A549 (cell line): ENCODE results near the gene EXT2. TPM values are rescaled to one million over a fixed set of nuclear protein-coding genes. Genes with fewer than 3 reads are reported as not detected.

Experiments
- ATAC-seq, 2 experiments: fragments of 200-7000 bp in 1 of 2; fragments of >200 bp in 1 of 2; cut with Nextera tagmentation in 1 of 2; cut with Tn5 transposase in 1 of 2; 3 replicates each; pipeline versions ENCODE4 v1.8.0 to v1.9.1; 2018 to 2020; ENCODE audit warnings: mild to moderate bottlenecking in 1 of 2, moderate library complexity in 1 of 2
- CTCF ChIA-PET: fragments of 300-600 bp; sonication (Branson Sonifier 250); formaldehyde crosslinking; extraction: SDS; loops from one replicate; lab custom pipeline; 2021; ENCODE audit warnings: antibody characterized with exemption, inconsistent platforms; lab: Yijun Ruan, JAX
- POLR2A ChIA-PET: fragments of 350-600 bp; formaldehyde crosslinking; extraction: SDS; loops from one replicate; lab custom pipeline; 2021; ENCODE audit warnings: antibody characterized with exemption, inconsistent platforms; lab: Yijun Ruan, JAX
- DNase-seq, 2 experiments: peaks; one replicate each; pipeline versions ENCODE4 v3.0.0 to v3.0.0-alpha.2; 2011 to 2016; ENCODE audit warnings: low read depth in 1 of 2, low spot score in 1 of 2
- FAIRE-seq: peaks from 2 replicates; lab custom pipeline; 2011; peaks lifted over from hg19 to GRCh38; lab: Jason Lieb, UNC
- H3K27ac ChIP-seq, 2 experiments: fragments of >200 bp; sonication (Bioruptor Twin); formaldehyde crosslinking; 3 replicates each; pipeline ENCODE4 v1.5.1; 2016 to 2017
- H3K4me1 ChIP-seq: fragments of >200 bp; sonication (Bioruptor Twin); formaldehyde crosslinking; 3 replicates; pipeline ENCODE4 v1.6.1; 2016
- H3K4me2 ChIP-seq: fragments of >200 bp; sonication (Bioruptor Twin); formaldehyde crosslinking; 3 replicates; pipeline ENCODE4 v1.6.1; 2016
- H3K4me3 ChIP-seq: fragments of >200 bp; sonication (Bioruptor Twin); formaldehyde crosslinking; 3 replicates; pipeline ENCODE4 v1.5.1; 2016
- H3K9me3 ChIP-seq: fragments of >200 bp; sonication (Bioruptor Twin); formaldehyde crosslinking; 3 replicates; pipeline ENCODE4 v1.6.1; 2016
- BHLHE40 ChIP-seq: IDR thresholded peaks from 2 replicates; pipeline ENCODE4 v1.6.1; 2012; ENCODE audit warnings: low read depth, low read length, inconsistent platforms
- E2F6 ChIP-seq: IDR thresholded peaks from 2 replicates; pipeline ENCODE4 v1.6.1; 2012; ENCODE audit warnings: low read depth, borderline replicate concordance
- FOSB ChIP-seq: fragments of 250-450 bp; sonication (Bioruptor Pico); IDR thresholded peaks from 2 replicates; pipeline ENCODE4 v1.5.0; 2020; ENCODE audit warnings: mild to moderate bottlenecking, moderate library complexity
- FOSL2 ChIP-seq, 2 experiments: fragments of 450-650 bp in 1 of 2; fragments of >200 bp in 1 of 2; sonication (Bioruptor Twin) in 1 of 2; formaldehyde crosslinking; IDR thresholded peaks; 2 replicates each; pipeline versions ENCODE4 v1.5.0 to v1.6.1; 2016 to 2020; ENCODE audit warnings: mild to moderate bottlenecking in 1 of 2, moderate library complexity in 1 of 2
- GATA3 ChIP-seq: IDR thresholded peaks from 2 replicates; pipeline ENCODE4 v1.6.1; 2012; ENCODE audit warnings: borderline replicate concordance
- HDAC2 ChIP-seq: fragments of 200-600 bp; sonication (generic); IDR thresholded peaks from 2 replicates; pipeline ENCODE4 v1.6.1; 2016
- HES2 ChIP-seq: fragments of >200 bp; sonication (Bioruptor Twin); formaldehyde crosslinking; IDR thresholded peaks from 2 replicates; pipeline ENCODE4 v1.6.1; 2016
- HMGXB4 ChIP-seq: fragments of 250-450 bp; sonication (Bioruptor Pico); IDR thresholded peaks from 2 replicates; pipeline ENCODE4 v1.5.0; 2021; ENCODE audit warnings: mild to moderate bottlenecking, moderate library complexity, borderline replicate concordance
- HOXB13 ChIP-seq: fragments of 250-450 bp; sonication (Bioruptor Pico); IDR thresholded peaks from 2 replicates; pipeline ENCODE4 v1.5.0; 2020; ENCODE audit warnings: low read depth, mild to moderate bottlenecking, moderate library complexity
- HOXB5 ChIP-seq: fragments of 250-450 bp; sonication (Bioruptor Pico); IDR thresholded peaks from 2 replicates; pipeline ENCODE4 v1.5.0; 2020; ENCODE audit warnings: mild to moderate bottlenecking, moderate library complexity
- JUNB ChIP-seq: fragments of >200 bp; sonication (Bioruptor Twin); formaldehyde crosslinking; IDR thresholded peaks from 2 replicates; pipeline ENCODE4 v1.6.1; 2016
- KDM1A ChIP-seq: fragments of 200-600 bp; sonication (generic); IDR thresholded peaks from 2 replicates; pipeline ENCODE4 v1.6.1; 2016; ENCODE audit warnings: low read depth, mild to moderate bottlenecking
- MAFK ChIP-seq: fragments of 450-650 bp; IDR thresholded peaks from 2 replicates; pipeline ENCODE4 v1.6.1; 2014; ENCODE audit not compliant: partially characterized antibody
- MYC ChIP-seq: IDR thresholded peaks from 2 replicates; pipeline ENCODE4 v1.6.1; 2012; ENCODE audit warnings: mild to moderate bottlenecking, inconsistent platforms, low read length, improper control_type of control experiment, borderline replicate concordance
- NR3C1 ChIP-seq: fragments of >200 bp; sonication (Bioruptor Twin); formaldehyde crosslinking; IDR thresholded peaks from 3 replicates; pipeline ENCODE4 v1.6.1; 2017
- PBX3 ChIP-seq: IDR thresholded peaks from 2 replicates; pipeline ENCODE4 v1.6.1; 2012
- POLR2A ChIP-seq: IDR thresholded peaks from 2 replicates; pipeline ENCODE4 v1.6.1; 2012; ENCODE audit warnings: mild to moderate bottlenecking, low read length
- RAD21 ChIP-seq, 2 experiments: fragments of >200 bp in 1 of 2; sonication (Bioruptor Twin) in 1 of 2; formaldehyde crosslinking in 1 of 2; IDR thresholded peaks in 1 of 2; conservative IDR thresholded peaks in 1 of 2; 2 replicates in 1 of 2; 3 replicates in 1 of 2; pipeline ENCODE4 v1.6.1; 2012 to 2018; ENCODE audit warnings: inconsistent platforms in 1 of 2
- RNF2 ChIP-seq: fragments of 200-600 bp; sonication (generic); IDR thresholded peaks from 2 replicates; pipeline ENCODE4 v1.6.1; 2016; ENCODE audit warnings: low read depth, mild to moderate bottlenecking, antibody characterized with exemption, moderate library complexity, borderline replicate concordance
- SMC3 ChIP-seq: fragments of >200 bp; sonication (Bioruptor Twin); formaldehyde crosslinking; IDR thresholded peaks from 3 replicates; pipeline ENCODE4 v1.6.1; 2018; ENCODE audit warnings: inconsistent platforms
- SREBF2 ChIP-seq: fragments of 450-650 bp; IDR thresholded peaks from 2 replicates; pipeline ENCODE4 v1.6.1; 2014; ENCODE audit warnings: mild to moderate bottlenecking, moderate library complexity
- ZFP36 ChIP-seq: fragments of 450-650 bp; IDR thresholded peaks from 2 replicates; pipeline ENCODE4 v1.6.1; 2014; ENCODE audit warnings: borderline replicate concordance; ENCODE audit not compliant: partially characterized antibody
- WGBS: methylation state at CpG from one replicate; pipeline ENCODE4 v1.1.6; 2017; ENCODE audit errors: missing lambda C conversion rate; 5-methylcytosine and 5-hydroxymethylcytosine counted together
- polyA plus RNA-seq, 4 experiments: library from polyadenylated mRNA; depleted of rRNA in 3 of 4; stranded (reverse); fragments of >200 nt; fragmentation: RNase III in 1 of 4; extraction: RNeasy Plus Mini Kit Qiagen cat#74134 plus additional on column Dnase treatment in 1 of 4; gene quantifications; 2 replicates in 3 of 4; 3 replicates in 1 of 4; pipeline ENCODE4 v1.2.3, GENCODE V29; 2011 to 2017

The EXT2 gene
- polyA plus RNA-seq, 2 of the 4 experiments (the other 2 are of a cell fraction), result 56.5 to 77.3 TPM

- Histone ChIP-seq H3K4me2 (no peak overlapping the region), H3K9me3 (no peaks in the 10 kb centered on the region), H3K4me3 (no peak overlapping the region), H3K27ac (no peak overlapping the region), H3K4me1 (peaks cover 4% of the 10 kb centered on the region; the same call in 1 of the 3 replicates)
- FAIRE-seq (no peak), ATAC-seq (no peak), DNase-seq (no peak)
- ChIA-PET CTCF (interaction anchor here (0.6 to 3.1 kb wide), 5 partner anchors 9 to 403 kb away, joined by 3 to 15 read pairs (median 4); no protein-coding TSS in a partner anchor), POLR2A (no interaction called here)
- 84% methylated on average over 1 of the region's 1 CpG for WGBS
- TF ChIP-seq RAD21 (conservative IDR thresholded peaks at IDR 0.05 in 1 of 2, IDR thresholded peaks at IDR 0.05 in 1 of 2) (no peak), SREBF2 (no peak)
Observed at GRCh38 chr11:44137057-44137456, 41.6 kb downstream of the EXT2 start.

GRCh38 chr11:44138286-44138685, 42.8 kb downstream of the EXT2 start:
- Histone ChIP-seq H3K4me1 (peaks cover 5% of the 10 kb centered on the region; the same call in 2 of the 3 replicates), H3K9me3 (no peaks in the 10 kb centered on the region), H3K4me2 (no peak overlapping the region), H3K4me3 (no peak overlapping the region), H3K27ac (no peak overlapping the region)
- 81% methylated on average over 2 of the region's 2 CpGs for WGBS
- TF ChIP-seq HOXB5 (CRISPR knock-in tag) (no peak), PBX3 (no peak), BHLHE40 (no peak), E2F6 (no peak), SMC3 (no peak)
- ChIA-PET CTCF (interaction anchor here (0.6 to 3.1 kb wide), 3 partner anchors 27 to 612 kb away, joined by 3 to 15 read pairs (median 3); no protein-coding TSS in a partner anchor), POLR2A (no interaction called here)
- DNase-seq (no peak), ATAC-seq (no peak), FAIRE-seq (no peak)

GRCh38 chr11:44138980-44139379, 43.5 kb downstream of the EXT2 start:
- Histone ChIP-seq H3K4me3 (no peak overlapping the region), H3K27ac (no peak overlapping the region), H3K9me3 (no peaks in the 10 kb centered on the region), H3K4me1 (peaks cover 8% of the 10 kb centered on the region), H3K4me2 (no peak overlapping the region)
- DNase-seq, result no peak
- WGBS, result 89% methylated on average over 2 of the region's 2 CpGs
- no peak for TF ChIP-seq FOSB (CRISPR knock-in tag)
- TF ChIP-seq HMGXB4 (CRISPR knock-in tag), result no peak
- no peak for TF ChIP-seq HOXB13 (CRISPR knock-in tag)
- no peak for TF ChIP-seq RAD21 (conservative IDR thresholded peaks at IDR 0.05 in 1 of 2, IDR thresholded peaks at IDR 0.05 in 1 of 2)
- TF ChIP-seq HES2, result no peak
- TF ChIP-seq JUNB, result no peak
- TF ChIP-seq GATA3, result no peak
- no peak for TF ChIP-seq RNF2
- TF ChIP-seq SREBF2, result no peak
- TF ChIP-seq ZFP36, result no peak
- TF ChIP-seq POLR2A, result no peak
- TF ChIP-seq BHLHE40, result no peak
- TF ChIP-seq FOSL2 (IDR thresholded peaks at IDR 0.05), result no peak
- no peak for TF ChIP-seq FOSL2 (CRISPR knock-in tag; IDR thresholded peaks at IDR 0.05)
- TF ChIP-seq MAFK, result no peak
- TF ChIP-seq MYC, result no peak
- no peak for TF ChIP-seq KDM1A
- no peak for TF ChIP-seq HDAC2
- TF ChIP-seq NR3C1, result no peak
- FAIRE-seq, result no peak
- CTCF ChIA-PET, result interaction anchor here (0.9 to 1.3 kb wide), 2 partner anchors 29 to 400 kb away, joined by 3 to 4 read pairs; no protein-coding TSS in a partner anchor
- POLR2A ChIA-PET, result no interaction called here
- no peak for ATAC-seq
